ENCODE results near the gene REG1A. TPM values are rescaled to one million over a fixed set of nuclear protein-coding genes. Genes with fewer than 3 reads are reported as not detected.

Gene REG1A
- total RNA-seq, 1 experiment from 2014 or later: 4.8 TPM

- TF ChIP-seq FOXK1 (CRISPR knock-in tag; IDR thresholded peaks at IDR 0.05) (no peak), FOXP1 (CRISPR knock-in tag; IDR thresholded peaks at IDR 0.05; ENCODE audit: borderline replicate concordance) (no peak), NFATC4 (CRISPR knock-in tag; IDR thresholded peaks at IDR 0.05) (no peak), ZNF138 (CRISPR knock-in tag; conservative IDR thresholded peaks at IDR 0.05) (no peak), ELF4 (CRISPR knock-in tag; IDR thresholded peaks at IDR 0.05; ENCODE audit: low read depth) (no peak)
Observed at GRCh38 chr2:79100285-79100684, 20.0 kb upstream of the REG1A start (continued).

GRCh38 chr2:79101024-79101423 is 19.3 kb upstream of the REG1A start:
- Mint-ChIP-seq H3K9me3 (peaks cover 16% of the 10 kb centered on the region), H3K27ac (no peak overlapping the region), H3K27me3 (ENCODE audit: low read depth) (no peaks in the 10 kb centered on the region), H3K4me1 (no peaks in the 10 kb centered on the region), H3K36me3 (peaks cover 12% of the 10 kb centered on the region), H3K4me3 (no peak overlapping the region)
- DNase-seq (ENCODE audit: low spot score) (no peak), ATAC-seq (no peak)
- TF ChIP-seq OVOL2 (CRISPR knock-in tag; IDR thresholded peaks at IDR 0.05; ENCODE audit: borderline replicate concordance) (no peak), ZNF425 (CRISPR knock-in tag; conservative IDR thresholded peaks at IDR 0.05) (no peak), E2F4 (CRISPR knock-in tag; IDR thresholded peaks at IDR 0.05; ENCODE audit: borderline replicate concordance, low read depth) (no peak), SMAD3 (CRISPR knock-in tag; IDR thresholded peaks at IDR 0.05; ENCODE audit: borderline replicate concordance) (no peak), NR3C1 (CRISPR knock-in tag; conservative IDR thresholded peaks at IDR 0.05; ENCODE audit: low read depth) (no peak), RELA (CRISPR knock-in tag; IDR thresholded peaks at IDR 0.05; ENCODE audit: borderline replicate concordance) (no peak), ZNF396 (CRISPR knock-in tag; IDR thresholded peaks at IDR 0.05; ENCODE audit: borderline replicate concordance) (no peak), TEAD4 (CRISPR knock-in tag; IDR thresholded peaks at IDR 0.05) (no peak), ETV6 (CRISPR knock-in tag; IDR thresholded peaks at IDR 0.05) (no peak), ZNF317 (CRISPR knock-in tag; IDR thresholded peaks at IDR 0.05; ENCODE audit: borderline replicate concordance, low read depth) (no peak), MYBL2 (CRISPR knock-in tag; IDR thresholded peaks at IDR 0.05) (no peak), NFYB (CRISPR knock-in tag; conservative IDR thresholded peaks at IDR 0.05; ENCODE audit: low read depth) (no peak), JUN (CRISPR knock-in tag; IDR thresholded peaks at IDR 0.05) (no peak)
- ChIA-PET CTCF (interaction anchor here (0.9 kb wide), 1 partner anchor 60 kb away, joined by 3 read pairs; no protein-coding TSS in a partner anchor), POLR2A (no interaction called here)

- H3K27ac Mint-ChIP-seq: no peak overlapping the region
- H3K4me3 Mint-ChIP-seq: no peak overlapping the region
- H3K36me3 Mint-ChIP-seq: peaks cover 12% of the 10 kb centered on the region
- CTCF ChIA-PET: interaction anchor here (2.3 kb wide), 1 partner anchor 62 kb away, joined by 13 read pairs; no protein-coding TSS in a partner anchor
- H3K4me1 Mint-ChIP-seq: no peaks in the 10 kb centered on the region
- H3K27me3 Mint-ChIP-seq (ENCODE audit: low read depth): no peaks in the 10 kb centered on the region
- ATAC-seq (no peak), DNase-seq (ENCODE audit: low spot score) (no peak)
- H3K9me3 Mint-ChIP-seq: peaks cover 16% of the 10 kb centered on the region
- POLR2A ChIA-PET: no interaction called here
- TF ChIP-seq CDX4 (CRISPR knock-in tag; IDR thresholded peaks at IDR 0.05; ENCODE audit: borderline replicate concordance) (no peak), CREM (CRISPR knock-in tag; IDR thresholded peaks at IDR 0.05) (no peak), ZNF263 (CRISPR knock-in tag; IDR thresholded peaks at IDR 0.05; ENCODE audit: low read depth) (no peak), NFYB (CRISPR knock-in tag; conservative IDR thresholded peaks at IDR 0.05; ENCODE audit: low read depth) (no peak), ZNF121 (CRISPR knock-in tag; IDR thresholded peaks at IDR 0.05) (no peak), ATF1 (CRISPR knock-in tag; IDR thresholded peaks at IDR 0.05) (no peak), ZNF532 (CRISPR knock-in tag; IDR thresholded peaks at IDR 0.05; ENCODE audit: borderline replicate concordance) (no peak), ATF3 (CRISPR knock-in tag; conservative IDR thresholded peaks at IDR 0.05) (no peak)
Observed at GRCh38 chr2:79103214-79103613, 17.1 kb upstream of the REG1A start.
